B cell (primary cell): ENCODE measurements around the gene DIS3L. TPM values are rescaled to one million over a fixed set of nuclear protein-coding genes. Genes with fewer than 3 reads are reported as not detected.

Experiments
- ATAC-seq: fragments of 200-7000 bp; cut with Tn5 transposase; one replicate; pipeline ENCODE4 v1.10.0; 2021; ENCODE audit warnings: low read depth, mild to moderate bottlenecking, moderate number of reproducible peaks, moderate library complexity
- CTCF ChIA-PET: fragments of 350-600 bp; sonication (Branson Sonifier 250); formaldehyde crosslinking; loops from one replicate; lab custom pipeline; 2021; ENCODE audit warnings: antibody characterized with exemption, inconsistent platforms; lab: Charles Lee
- POLR2A ChIA-PET: fragments of 350-600 bp; sonication (Branson Sonifier 250); formaldehyde crosslinking; loops from one replicate; lab custom pipeline; 2021; ENCODE audit warnings: antibody characterized with exemption; lab: Charles Lee
- DNase-seq: peaks from one replicate; pipeline ENCODE4 v3.0.0; 2013
- H2AFZ ChIP-seq: 2 replicates; pipeline ENCODE4 v1.6.1; 2012; ENCODE audit warnings: mild to moderate bottlenecking, low read depth, low read length; ENCODE audit not compliant: insufficient read depth, poor library complexity, severe bottlenecking
- H3K27ac ChIP-seq, 2 donors: 1 replicate in 1 of 2; 2 replicates in 1 of 2; pipeline ENCODE4 v1.5.1; 2012 to 2013; ENCODE audit warnings: low read length in 2 of 2, mild to moderate bottlenecking in 2 of 2, moderate library complexity in 1 of 2
- H3K27me3 ChIP-seq, 4 experiments: fragments of 200-600 bp in 1 of 4; sonication (generic) in 1 of 4; replicated peaks in 1 of 4; 1 replicate in 2 of 4; 2 replicates in 2 of 4; pipeline versions ENCODE4 v1.6.1 to v1.7.0; 2013 to 2016; ENCODE audit warnings: low read length in 3 of 4, mild to moderate bottlenecking in 2 of 4, mixed read lengths in 1 of 4, moderate library complexity in 1 of 4; ENCODE audit not compliant: insufficient read depth in 4 of 4, control insufficient read depth in 3 of 4; ENCODE audit errors: control extremely low read depth in 1 of 4
- H3K36me3 ChIP-seq, 2 experiments: replicated peaks in 1 of 2; 1 replicate in 1 of 2; 2 replicates in 1 of 2; pipeline versions ENCODE4 v1.6.1 to v1.7.1; 2013; ENCODE audit warnings: low read length in 1 of 2; ENCODE audit not compliant: insufficient read depth in 2 of 2, control insufficient read depth in 1 of 2; ENCODE audit errors: control extremely low read depth in 1 of 2, extremely low read depth in 1 of 2
- H3K4me1 ChIP-seq, 2 donors: fragments of 200-600 bp in 1 of 2; sonication (generic) in 1 of 2; 1 replicate in 1 of 2; 2 replicates in 1 of 2; pipeline versions ENCODE4 v1.5.1 to v1.6.1; 2013 to 2017; ENCODE audit warnings: low read length in 2 of 2; ENCODE audit not compliant: control insufficient read depth in 2 of 2, insufficient read depth in 2 of 2
- H3K4me2 ChIP-seq: replicated peaks from 2 replicates; pipeline ENCODE3; 2012; ENCODE audit warnings: mild to moderate bottlenecking, low read depth, low read length; ENCODE audit not compliant: poor library complexity, severe bottlenecking
- H3K4me3 ChIP-seq, 5 experiments: fragments of 200-600 bp in 1 of 5; sonication (generic) in 1 of 5; 1 replicate in 3 of 5; 2 replicates in 2 of 5; pipeline versions ENCODE4 v1.5.1 to v1.7.0; 2011 to 2016; ENCODE audit warnings: low read length in 4 of 5, mild to moderate bottlenecking in 4 of 5, low read depth in 2 of 5, control low read depth in 1 of 5, moderate library complexity in 1 of 5; ENCODE audit not compliant: insufficient read depth in 1 of 5; ENCODE audit errors: control extremely low read depth in 1 of 5, extremely low read depth in 1 of 5
- H3K79me2 ChIP-seq: fragments of 200-600 bp; sonication (generic); one replicate; pipeline ENCODE4 v1.6.0; 2016; ENCODE audit warnings: low read length; ENCODE audit not compliant: control insufficient read depth, insufficient read depth
- H3K9ac ChIP-seq: fragments of 200-600 bp; sonication (generic); 2 replicates; pipeline ENCODE4 v1.6.1; 2017; ENCODE audit warnings: mild to moderate bottlenecking, low read length, moderate library complexity
- H3K9me3 ChIP-seq, 3 donors: one replicate each; pipeline versions ENCODE4 v1.6.1 to v1.7.1; 2013; ENCODE audit warnings: low read length in 2 of 3; ENCODE audit not compliant: control insufficient read depth in 2 of 3, insufficient read depth in 1 of 3; ENCODE audit errors: control extremely low read depth in 1 of 3
- H4K20me1 ChIP-seq: 2 replicates; pipeline ENCODE4 v1.6.0; 2012; ENCODE audit warnings: mild to moderate bottlenecking, low read length; ENCODE audit not compliant: insufficient read depth, control insufficient read depth, poor library complexity, severe bottlenecking
- H3K27ac Mint-ChIP-seq: one replicate; pipeline ENCODE4 v1.8.0; 2021; ENCODE audit warnings: mixed read lengths
- H3K27me3 Mint-ChIP-seq: one replicate; pipeline ENCODE4 v1.8.0; 2021; ENCODE audit warnings: mixed read lengths
- H3K4me1 Mint-ChIP-seq: one replicate; pipeline ENCODE4 v1.8.0; 2021; ENCODE audit warnings: mixed read lengths
- H3K4me3 Mint-ChIP-seq: one replicate; pipeline ENCODE4 v1.8.0; 2021; ENCODE audit warnings: mixed read lengths
- H3K9me3 Mint-ChIP-seq: one replicate; pipeline ENCODE4 v1.8.0; 2022; ENCODE audit warnings: mixed read lengths; ENCODE audit not compliant: insufficient read depth
- CTCF ChIP-seq: fragments of 200-600 bp; IDR thresholded peaks from one replicate; pipeline ENCODE4 v1.8.0; 2022; ENCODE audit warnings: antibody characterized with exemption, mild to moderate bottlenecking
- EZH2 ChIP-seq: IDR thresholded peaks from 2 replicates; pipeline ENCODE4 v1.6.1; 2012; ENCODE audit warnings: borderline replicate concordance, low read depth, mild to moderate bottlenecking, moderate library complexity, low read length; ENCODE audit not compliant: insufficient read depth, poor library complexity, severe bottlenecking
- WGBS: methylation state at CpG from one replicate; pipeline ENCODE4 v1.1.5; 2013; ENCODE audit warnings: missing lambda C conversion rate; ENCODE audit not compliant: insufficient coverage; 5-methylcytosine and 5-hydroxymethylcytosine counted together
- intact Hi-C: fragments of 100-400 bp; cut with micrococcal nuclease; formaldehyde crosslinking; loops from one replicate; pipeline ENCODE4 v1.10.0; 2022
- polyA plus RNA-seq: library from polyadenylated mRNA; depleted of rRNA; stranded (reverse); fragments of >200 nt; gene quantifications from 2 replicates; pipeline ENCODE4 v1.2.3, GENCODE V29; 2012
- total RNA-seq, 2 donors: library from RNA; stranded (reverse); fragments of 120-200 nt in 1 of 2; gene quantifications; 1 replicate in 1 of 2; 2 replicates in 1 of 2; pipeline versions ENCODE4 v1.2.3 to v1.2.4, GENCODE V29; 2013 to 2022

The DIS3L gene
- total and polyA plus RNA-seq, 2 donors (not counting 1 experiment from before 2014, with no cell fraction given): 13.2 to 43.9 TPM

GRCh38 chr15:66290007-66290406 is 3.4 kb upstream of the DIS3L start:
- CTCF ChIA-PET: interaction anchor here (2.3 kb wide), 1 partner anchor 208 kb away, joined by 14 read pairs; the partner anchor contains the start of gene SNAPC5
- POLR2A ChIA-PET: no interaction called here

GRCh38 chr15:66290518-66290917 is 2.9 kb upstream of the DIS3L start:
- Mint-ChIP-seq H3K4me3 (no peak overlapping the region), H3K27me3 (no peaks in the 10 kb centered on the region), H3K9me3 (no peaks in the 10 kb centered on the region), H3K4me1 (peaks cover 36% of the 10 kb centered on the region), H3K27ac (no peak overlapping the region)
- Histone ChIP-seq H4K20me1 (no peaks in the 10 kb centered on the region), H3K79me2 (peaks cover 28% of the 10 kb centered on the region), H3K4me3 (no peak overlapping the region), H3K36me3 (no peaks in the 10 kb centered on the region), H3K4me1 (peaks cover 20 to 26% of the 10 kb centered on the region in 2 donors), H3K27ac (no peak overlapping the region), H2AFZ (no peak overlapping the region), H3K4me2 (no peak overlapping the region), H3K27me3 (no peaks in the 10 kb centered on the region), H3K9me3 (no peaks in the 10 kb centered on the region), H3K9ac (no peak overlapping the region)
- no peak for TF ChIP-seq CTCF
- TF ChIP-seq EZH2: no peak
- CTCF ChIA-PET: interaction anchor here (2.3 kb wide), 1 partner anchor 208 kb away, joined by 14 read pairs; the partner anchor contains the start of gene SNAPC5
- intact Hi-C loops: no loop called here
- POLR2A ChIA-PET: no interaction called here
- ATAC-seq (no peak), DNase-seq (no peak)

More at GRCh38 chr15:66290007-66290406, 3.4 kb upstream of the DIS3L start:
- intact Hi-C loops: no loop called here
- no peak for ATAC-seq
- H2AFZ ChIP-seq: no peak overlapping the region
- H3K27me3 ChIP-seq: no peaks in the 10 kb centered on the region
- Mint-ChIP-seq H3K27me3 (no peaks in the 10 kb centered on the region), H3K9me3 (no peaks in the 10 kb centered on the region), H3K4me1 (peaks cover 34% of the 10 kb centered on the region), H3K27ac (no peak overlapping the region), H3K4me3 (no peak overlapping the region)
- H3K4me3 ChIP-seq: no peak overlapping the region
- TF ChIP-seq CTCF (no peak), EZH2 (no peak)
- no peaks in the 10 kb centered on the region for H4K20me1 ChIP-seq
- no peak overlapping the region for H3K4me2 ChIP-seq
- DNase-seq: no peak
- no peak overlapping the region for H3K27ac ChIP-seq
- H3K79me2 ChIP-seq: peaks cover 24% of the 10 kb centered on the region
- H3K36me3 ChIP-seq: no peaks in the 10 kb centered on the region
- peaks cover 18 to 25% of the 10 kb centered on the region in 2 donors for H3K4me1 ChIP-seq
- WGBS: 72% methylated on average over 3 of the region's 3 CpGs
- no peak overlapping the region for H3K9ac ChIP-seq
- no peaks in the 10 kb centered on the region for H3K9me3 ChIP-seq
